Liver (tissue), 3 donors: Measurements from ENCODE around the gene FBXW4.

Experiments used
- FOXA1 ChIP-seq: IDR thresholded peaks from 2 replicates; pipeline ENCODE4 v1.6.1; 2016; ENCODE audit warnings: antibody characterized with exemption
- GABPA ChIP-seq, 2 donors: IDR thresholded peaks in 1 of 2; conservative IDR thresholded peaks in 1 of 2; 2 replicates each; pipeline ENCODE4 v1.6.1; 2016; ENCODE audit warnings: antibody characterized with exemption in 2 of 2, mild to moderate bottlenecking in 1 of 2, moderate library complexity in 1 of 2
- JUND ChIP-seq, 2 donors: IDR thresholded peaks; 2 replicates each; pipeline ENCODE4 v1.6.1; 2016; ENCODE audit warnings: antibody characterized with exemption in 2 of 2
- RAD21 ChIP-seq, 2 donors: IDR thresholded peaks; 2 replicates each; pipeline ENCODE4 v1.6.1; 2016; ENCODE audit warnings: antibody characterized with exemption in 2 of 2, mild to moderate bottlenecking in 2 of 2
- RXRA ChIP-seq, 2 donors: IDR thresholded peaks; 2 replicates each; pipeline ENCODE4 v1.6.1; 2017 to 2018; ENCODE audit warnings: antibody characterized with exemption in 2 of 2, mild to moderate bottlenecking in 1 of 2
- SP1 ChIP-seq: IDR thresholded peaks from 2 replicates; pipeline ENCODE4 v1.6.1; 2018; ENCODE audit warnings: antibody characterized with exemption, mild to moderate bottlenecking
- TAF1 ChIP-seq: conservative IDR thresholded peaks from 2 replicates; pipeline ENCODE4 v1.6.1; 2016; ENCODE audit warnings: antibody characterized with exemption, mild to moderate bottlenecking
- TF ChIP-seq, protein P1 (sequence below): fragments of 150-350 bp; IDR thresholded peaks from 2 replicates; pipeline ENCODE4 v1.5.1; 2017; ENCODE audit warnings: improper control_type of control experiment, low read depth, low read length; ENCODE audit not compliant: missing input control
- TF ChIP-seq, protein P2 (sequence below): IDR thresholded peaks from 2 replicates; pipeline ENCODE4 v1.6.1; 2016; ENCODE audit warnings: antibody characterized with exemption, mild to moderate bottlenecking
- TF ChIP-seq, protein P3 (sequence below): IDR thresholded peaks from 2 replicates; pipeline ENCODE4 v1.6.1; 2016; ENCODE audit warnings: antibody characterized with exemption
- TF ChIP-seq, protein P4 (sequence below): IDR thresholded peaks from 2 replicates; pipeline ENCODE4 v1.6.1; 2016; ENCODE audit warnings: antibody characterized with exemption
- donor health status: healthy.
- donor health status: healthy.

DNA sequence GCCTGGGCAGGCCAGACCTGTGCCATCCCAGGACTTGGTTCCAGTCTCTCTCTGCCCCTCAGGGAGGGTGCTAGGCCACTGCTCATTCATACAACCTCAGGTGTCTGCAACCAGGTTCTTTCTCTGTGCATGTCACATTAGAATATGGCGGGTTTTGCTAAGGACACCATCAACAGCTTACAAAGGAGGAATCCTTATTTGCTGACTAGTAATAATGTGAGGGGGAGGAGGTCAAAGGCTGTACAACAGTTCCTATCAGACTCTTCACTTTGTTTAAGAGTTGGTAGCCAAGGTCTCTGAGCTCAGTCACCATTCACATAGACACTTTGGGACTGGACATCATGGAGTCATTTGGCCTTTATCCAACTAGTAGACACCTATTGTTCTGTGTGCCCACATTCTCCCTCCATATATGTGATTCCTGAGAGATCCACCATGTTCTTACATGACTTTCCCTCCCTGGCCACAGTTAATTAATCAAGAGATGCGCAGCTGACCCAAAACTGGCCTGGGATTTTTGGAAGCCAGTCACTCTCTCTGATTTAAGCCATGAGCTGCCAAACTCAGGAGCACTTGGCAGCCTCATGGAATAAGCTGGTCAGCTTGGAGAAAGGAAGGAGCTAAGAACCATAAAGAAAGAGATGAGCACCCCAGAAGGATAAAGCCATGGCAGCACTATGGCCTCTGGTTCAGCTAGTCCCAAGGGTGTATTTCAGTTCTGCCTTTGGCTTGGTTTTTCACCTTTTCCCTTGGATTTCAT is 55.6 kb downstream of the FBXW4 start:
- TF ChIP-seq, protein P1, sequence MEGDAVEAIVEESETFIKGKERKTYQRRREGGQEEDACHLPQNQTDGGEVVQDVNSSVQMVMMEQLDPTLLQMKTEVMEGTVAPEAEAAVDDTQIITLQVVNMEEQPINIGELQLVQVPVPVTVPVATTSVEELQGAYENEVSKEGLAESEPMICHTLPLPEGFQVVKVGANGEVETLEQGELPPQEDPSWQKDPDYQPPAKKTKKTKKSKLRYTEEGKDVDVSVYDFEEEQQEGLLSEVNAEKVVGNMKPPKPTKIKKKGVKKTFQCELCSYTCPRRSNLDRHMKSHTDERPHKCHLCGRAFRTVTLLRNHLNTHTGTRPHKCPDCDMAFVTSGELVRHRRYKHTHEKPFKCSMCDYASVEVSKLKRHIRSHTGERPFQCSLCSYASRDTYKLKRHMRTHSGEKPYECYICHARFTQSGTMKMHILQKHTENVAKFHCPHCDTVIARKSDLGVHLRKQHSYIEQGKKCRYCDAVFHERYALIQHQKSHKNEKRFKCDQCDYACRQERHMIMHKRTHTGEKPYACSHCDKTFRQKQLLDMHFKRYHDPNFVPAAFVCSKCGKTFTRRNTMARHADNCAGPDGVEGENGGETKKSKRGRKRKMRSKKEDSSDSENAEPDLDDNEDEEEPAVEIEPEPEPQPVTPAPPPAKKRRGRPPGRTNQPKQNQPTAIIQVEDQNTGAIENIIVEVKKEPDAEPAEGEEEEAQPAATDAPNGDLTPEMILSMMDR, result no peak
- TF ChIP-seq, protein P2, sequence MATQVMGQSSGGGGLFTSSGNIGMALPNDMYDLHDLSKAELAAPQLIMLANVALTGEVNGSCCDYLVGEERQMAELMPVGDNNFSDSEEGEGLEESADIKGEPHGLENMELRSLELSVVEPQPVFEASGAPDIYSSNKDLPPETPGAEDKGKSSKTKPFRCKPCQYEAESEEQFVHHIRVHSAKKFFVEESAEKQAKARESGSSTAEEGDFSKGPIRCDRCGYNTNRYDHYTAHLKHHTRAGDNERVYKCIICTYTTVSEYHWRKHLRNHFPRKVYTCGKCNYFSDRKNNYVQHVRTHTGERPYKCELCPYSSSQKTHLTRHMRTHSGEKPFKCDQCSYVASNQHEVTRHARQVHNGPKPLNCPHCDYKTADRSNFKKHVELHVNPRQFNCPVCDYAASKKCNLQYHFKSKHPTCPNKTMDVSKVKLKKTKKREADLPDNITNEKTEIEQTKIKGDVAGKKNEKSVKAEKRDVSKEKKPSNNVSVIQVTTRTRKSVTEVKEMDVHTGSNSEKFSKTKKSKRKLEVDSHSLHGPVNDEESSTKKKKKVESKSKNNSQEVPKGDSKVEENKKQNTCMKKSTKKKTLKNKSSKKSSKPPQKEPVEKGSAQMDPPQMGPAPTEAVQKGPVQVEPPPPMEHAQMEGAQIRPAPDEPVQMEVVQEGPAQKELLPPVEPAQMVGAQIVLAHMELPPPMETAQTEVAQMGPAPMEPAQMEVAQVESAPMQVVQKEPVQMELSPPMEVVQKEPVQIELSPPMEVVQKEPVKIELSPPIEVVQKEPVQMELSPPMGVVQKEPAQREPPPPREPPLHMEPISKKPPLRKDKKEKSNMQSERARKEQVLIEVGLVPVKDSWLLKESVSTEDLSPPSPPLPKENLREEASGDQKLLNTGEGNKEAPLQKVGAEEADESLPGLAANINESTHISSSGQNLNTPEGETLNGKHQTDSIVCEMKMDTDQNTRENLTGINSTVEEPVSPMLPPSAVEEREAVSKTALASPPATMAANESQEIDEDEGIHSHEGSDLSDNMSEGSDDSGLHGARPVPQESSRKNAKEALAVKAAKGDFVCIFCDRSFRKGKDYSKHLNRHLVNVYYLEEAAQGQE, result no peak
- TF ChIP-seq, protein P3, sequence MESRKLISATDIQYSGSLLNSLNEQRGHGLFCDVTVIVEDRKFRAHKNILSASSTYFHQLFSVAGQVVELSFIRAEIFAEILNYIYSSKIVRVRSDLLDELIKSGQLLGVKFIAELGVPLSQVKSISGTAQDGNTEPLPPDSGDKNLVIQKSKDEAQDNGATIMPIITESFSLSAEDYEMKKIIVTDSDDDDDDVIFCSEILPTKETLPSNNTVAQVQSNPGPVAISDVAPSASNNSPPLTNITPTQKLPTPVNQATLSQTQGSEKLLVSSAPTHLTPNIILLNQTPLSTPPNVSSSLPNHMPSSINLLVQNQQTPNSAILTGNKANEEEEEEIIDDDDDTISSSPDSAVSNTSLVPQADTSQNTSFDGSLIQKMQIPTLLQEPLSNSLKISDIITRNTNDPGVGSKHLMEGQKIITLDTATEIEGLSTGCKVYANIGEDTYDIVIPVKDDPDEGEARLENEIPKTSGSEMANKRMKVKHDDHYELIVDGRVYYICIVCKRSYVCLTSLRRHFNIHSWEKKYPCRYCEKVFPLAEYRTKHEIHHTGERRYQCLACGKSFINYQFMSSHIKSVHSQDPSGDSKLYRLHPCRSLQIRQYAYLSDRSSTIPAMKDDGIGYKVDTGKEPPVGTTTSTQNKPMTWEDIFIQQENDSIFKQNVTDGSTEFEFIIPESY, result no peak
- TF ChIP-seq RAD21 (IDR thresholded peaks at IDR 0.05), result no peak
- no peak for TF ChIP-seq TAF1
- no peak for TF ChIP-seq FOXA1
- TF ChIP-seq SP1, result no peak
- TF ChIP-seq, protein P4, sequence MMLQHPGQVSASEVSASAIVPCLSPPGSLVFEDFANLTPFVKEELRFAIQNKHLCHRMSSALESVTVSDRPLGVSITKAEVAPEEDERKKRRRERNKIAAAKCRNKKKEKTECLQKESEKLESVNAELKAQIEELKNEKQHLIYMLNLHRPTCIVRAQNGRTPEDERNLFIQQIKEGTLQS, result no peak
- TF ChIP-seq GABPA (IDR thresholded peaks at IDR 0.05 in 1 of 2, conservative IDR thresholded peaks at IDR 0.05 in 1 of 2), result no peak
- no peak for TF ChIP-seq JUND (IDR thresholded peaks at IDR 0.05)
- no peak for TF ChIP-seq RXRA (IDR thresholded peaks at IDR 0.05)
